HG03571 (cell line): ENCODE results near the gene BIRC5.
"Not testable (repeated sequence)": the region's sequence is repeated elsewhere in the genome, so short reads cannot be mapped to it uniquely, and the experiment has no call there.

Experiments used
- ATAC-seq: cut with Tn5 transposase; IDR thresholded peaks from one replicate; pipeline ENCODE4 v1.9.1; 2021; ENCODE audit not compliant: unreplicated experiment

BIRC5 gene

DNA sequence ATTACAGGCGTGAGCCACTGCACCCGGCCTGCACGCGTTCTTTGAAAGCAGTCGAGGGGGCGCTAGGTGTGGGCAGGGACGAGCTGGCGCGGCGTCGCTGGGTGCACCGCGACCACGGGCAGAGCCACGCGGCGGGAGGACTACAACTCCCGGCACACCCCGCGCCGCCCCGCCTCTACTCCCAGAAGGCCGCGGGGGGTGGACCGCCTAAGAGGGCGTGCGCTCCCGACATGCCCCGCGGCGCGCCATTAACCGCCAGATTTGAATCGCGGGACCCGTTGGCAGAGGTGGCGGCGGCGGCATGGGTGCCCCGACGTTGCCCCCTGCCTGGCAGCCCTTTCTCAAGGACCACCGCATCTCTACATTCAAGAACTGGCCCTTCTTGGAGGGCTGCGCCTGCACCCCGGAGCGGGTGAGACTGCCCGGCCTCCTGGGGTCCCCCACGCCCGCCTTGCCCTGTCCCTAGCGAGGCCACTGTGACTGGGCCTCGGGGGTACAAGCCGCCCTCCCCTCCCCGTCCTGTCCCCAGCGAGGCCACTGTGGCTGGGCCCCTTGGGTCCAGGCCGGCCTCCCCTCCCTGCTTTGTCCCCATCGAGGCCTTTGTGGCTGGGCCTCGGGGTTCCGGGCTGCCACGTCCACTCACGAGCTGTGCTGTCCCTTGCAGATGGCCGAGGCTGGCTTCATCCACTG, at the start of gene BIRC5:
Gene BIRC5 (plus strand): TSS at position 238 of the 690 bp plus-strand sequence. CDS start 64 bp downstream, at position 302.
- peak; percentile 82 for ATAC-seq

DNA sequence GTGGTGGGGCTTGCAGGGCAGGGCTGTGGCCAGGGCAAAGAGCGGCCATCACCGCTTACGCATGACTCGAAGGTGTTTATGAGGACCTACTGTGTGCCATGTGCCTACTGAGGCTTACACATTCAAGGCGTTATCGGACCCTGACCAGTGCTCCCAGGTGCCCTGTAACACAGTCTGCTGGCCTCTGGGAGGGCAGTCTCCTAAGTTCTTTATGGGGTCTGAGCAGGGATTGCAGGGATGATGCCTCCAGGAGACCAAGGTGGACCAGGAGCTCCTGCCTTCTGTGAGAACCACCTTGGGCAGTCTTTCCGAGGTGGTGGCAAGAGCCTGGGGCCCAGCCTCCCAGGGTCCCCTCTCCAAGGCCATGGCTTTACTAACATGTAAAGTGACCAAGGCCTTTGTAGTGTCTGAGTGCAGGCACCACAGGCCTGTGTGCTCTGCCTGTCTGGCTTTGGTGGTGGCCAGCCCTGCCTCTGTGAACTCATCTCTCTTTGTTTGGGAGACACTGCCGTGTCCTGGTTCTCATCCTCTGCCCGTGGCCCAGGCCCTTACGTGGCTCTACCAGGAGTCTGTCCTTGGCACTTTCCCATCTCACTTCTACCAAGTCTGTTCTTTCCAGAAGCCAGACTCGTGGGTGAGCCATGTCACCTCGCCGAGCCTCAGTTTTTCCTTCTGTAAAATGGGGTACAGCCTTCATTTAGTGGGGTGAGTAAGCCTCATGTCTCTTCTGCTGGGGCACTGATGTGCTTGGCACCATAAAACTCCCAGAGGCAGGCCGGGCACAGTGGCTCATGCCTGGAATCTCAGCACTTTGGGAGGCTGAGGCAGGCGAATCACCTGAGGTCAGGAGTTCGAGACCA, 49.1 kb upstream of the BIRC5 start:
- no peak for ATAC-seq

DNA sequence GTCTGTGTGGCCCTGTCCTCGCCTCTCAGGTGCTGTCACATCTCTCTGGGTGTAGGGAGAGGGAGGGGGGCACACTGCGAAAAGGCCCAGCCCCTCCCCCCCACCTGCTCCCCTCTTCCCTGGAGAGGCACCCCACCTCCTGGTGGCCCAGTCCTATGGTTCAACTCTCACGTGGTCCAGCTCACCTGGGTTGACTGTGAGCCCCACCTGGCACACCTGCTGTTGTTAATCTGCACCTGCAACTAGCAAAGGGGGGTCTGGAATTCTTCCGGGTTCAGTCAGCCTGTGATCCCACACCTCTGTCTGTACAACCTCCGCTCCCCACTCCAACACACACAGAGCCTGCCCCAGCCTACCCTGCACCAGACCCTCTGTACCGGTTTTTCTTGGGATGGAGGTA, 47.6 kb upstream of the BIRC5 start:
- no peak for ATAC-seq

DNA sequence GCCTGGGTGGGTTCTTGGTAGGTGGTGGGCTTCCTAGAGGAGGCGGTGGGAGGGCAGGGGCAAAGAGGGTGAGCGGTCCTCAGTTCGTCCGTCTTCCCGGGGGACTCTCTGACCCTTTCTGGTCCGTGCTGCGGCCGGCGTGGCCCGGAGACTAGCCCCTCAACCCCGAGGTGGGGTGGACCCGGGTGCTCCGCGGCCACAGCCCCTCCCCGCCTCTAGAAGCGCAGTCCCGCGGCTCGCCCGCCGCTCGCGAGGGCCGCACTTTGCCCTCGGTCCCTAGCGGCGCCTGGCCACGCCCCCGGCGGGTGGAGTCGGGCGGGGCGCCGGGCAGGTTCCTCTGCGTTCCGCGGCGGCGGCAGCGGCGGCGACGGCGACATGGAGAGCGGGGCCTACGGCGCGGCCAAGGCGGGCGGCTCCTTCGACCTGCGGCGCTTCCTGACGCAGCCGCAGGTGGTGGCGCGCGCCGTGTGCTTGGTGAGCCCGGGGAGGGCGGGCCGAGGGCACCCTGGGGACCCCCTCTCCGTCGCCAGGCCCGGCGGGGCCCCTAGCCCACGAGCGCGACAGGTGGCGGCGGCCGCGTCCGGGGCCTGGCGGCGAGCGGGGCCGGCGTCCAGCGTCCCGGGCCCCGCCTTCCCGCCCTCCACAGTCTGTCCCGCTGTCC, 45.7 kb upstream of the BIRC5 start, which contains the start of gene SYNGR2:
Gene SYNGR2 (plus strand): TSS at position 340 of the 661 bp plus-strand sequence. CDS start 36 bp downstream, at position 376.
- ATAC-seq = peak; percentile 50

DNA sequence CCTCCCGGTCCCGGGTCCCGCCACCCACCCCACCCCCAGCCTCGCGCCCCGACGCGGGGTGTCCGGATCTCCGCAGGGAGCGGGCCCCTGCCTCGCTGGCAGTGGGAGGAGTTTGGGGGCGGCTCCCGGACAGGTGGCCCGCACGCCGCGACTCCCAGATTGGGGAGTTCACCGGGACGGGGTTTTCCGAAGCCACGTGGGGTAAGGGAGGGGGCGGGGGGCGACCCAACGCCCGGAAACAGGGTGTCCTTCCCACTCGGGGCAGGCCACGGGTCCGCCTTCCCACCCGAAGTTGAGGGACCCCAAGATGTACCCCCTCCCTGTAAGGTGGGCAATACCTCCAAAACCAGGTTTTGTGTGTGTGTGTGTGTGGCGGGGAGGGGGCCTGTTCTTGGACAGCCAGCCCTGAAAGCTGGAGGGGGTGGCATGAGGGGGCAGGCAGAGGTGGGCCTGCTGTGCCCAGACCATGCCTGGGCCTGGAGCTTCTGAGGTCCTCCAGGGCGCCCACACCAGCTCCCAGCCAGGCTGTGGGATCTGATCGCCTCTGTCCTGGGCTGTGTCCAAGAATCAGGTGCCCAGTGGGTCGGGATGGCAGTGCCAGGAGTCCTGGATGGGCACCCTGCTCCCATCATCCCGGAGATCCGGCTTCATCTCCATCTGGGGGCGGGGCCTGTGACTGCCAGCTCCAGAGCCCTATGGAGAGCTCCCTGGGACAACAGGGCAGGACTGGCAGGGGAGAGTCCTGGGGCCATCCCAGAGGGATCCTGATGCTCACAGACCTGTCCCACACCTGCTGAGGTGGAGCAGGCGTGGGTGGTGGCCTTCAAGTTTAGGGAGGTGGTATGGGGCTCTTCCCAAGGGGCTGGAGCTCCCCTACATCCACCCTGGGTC, 44.9 kb upstream of the BIRC5 start:
- ATAC-seq = peak; percentile 8

DNA sequence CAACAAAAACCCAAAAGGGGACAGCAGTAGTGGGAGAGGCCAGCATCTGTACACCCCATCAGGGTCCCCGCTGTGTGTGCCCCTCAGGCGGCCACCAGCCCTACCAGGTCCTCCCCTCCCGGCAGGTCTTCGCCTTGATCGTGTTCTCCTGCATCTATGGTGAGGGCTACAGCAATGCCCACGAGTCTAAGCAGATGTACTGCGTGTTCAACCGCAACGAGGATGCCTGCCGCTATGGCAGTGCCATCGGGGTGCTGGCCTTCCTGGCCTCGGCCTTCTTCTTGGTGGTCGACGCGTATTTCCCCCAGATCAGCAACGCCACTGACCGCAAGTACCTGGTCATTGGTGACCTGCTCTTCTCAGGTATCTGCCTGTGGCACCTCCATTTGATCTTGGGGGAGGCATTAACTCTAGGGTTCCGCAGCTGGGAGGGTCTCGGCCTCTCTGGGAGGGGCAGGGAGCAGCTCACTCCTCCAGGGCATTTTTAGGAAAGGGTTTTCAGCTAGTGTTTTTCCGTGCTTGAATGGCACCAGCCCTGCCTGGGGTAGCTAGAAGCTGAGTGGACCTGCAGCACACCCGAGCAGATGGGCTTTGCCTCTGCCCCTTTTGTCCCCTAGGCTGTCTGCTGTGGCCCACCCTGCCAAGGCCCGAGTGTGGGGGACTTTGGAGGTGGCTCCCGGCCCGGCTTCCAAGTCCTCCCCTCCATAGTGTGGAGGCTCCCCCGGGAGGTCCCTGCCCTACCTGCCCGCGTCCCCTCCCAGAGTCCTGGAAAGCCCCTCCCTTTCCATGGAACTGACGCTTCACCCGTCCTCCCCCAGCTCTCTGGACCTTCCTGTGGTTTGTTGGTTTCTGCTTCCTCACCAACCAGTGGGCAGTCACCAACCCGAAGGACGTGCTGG, 43.1 kb upstream of the BIRC5 start:
- ATAC-seq = no peak

DNA sequence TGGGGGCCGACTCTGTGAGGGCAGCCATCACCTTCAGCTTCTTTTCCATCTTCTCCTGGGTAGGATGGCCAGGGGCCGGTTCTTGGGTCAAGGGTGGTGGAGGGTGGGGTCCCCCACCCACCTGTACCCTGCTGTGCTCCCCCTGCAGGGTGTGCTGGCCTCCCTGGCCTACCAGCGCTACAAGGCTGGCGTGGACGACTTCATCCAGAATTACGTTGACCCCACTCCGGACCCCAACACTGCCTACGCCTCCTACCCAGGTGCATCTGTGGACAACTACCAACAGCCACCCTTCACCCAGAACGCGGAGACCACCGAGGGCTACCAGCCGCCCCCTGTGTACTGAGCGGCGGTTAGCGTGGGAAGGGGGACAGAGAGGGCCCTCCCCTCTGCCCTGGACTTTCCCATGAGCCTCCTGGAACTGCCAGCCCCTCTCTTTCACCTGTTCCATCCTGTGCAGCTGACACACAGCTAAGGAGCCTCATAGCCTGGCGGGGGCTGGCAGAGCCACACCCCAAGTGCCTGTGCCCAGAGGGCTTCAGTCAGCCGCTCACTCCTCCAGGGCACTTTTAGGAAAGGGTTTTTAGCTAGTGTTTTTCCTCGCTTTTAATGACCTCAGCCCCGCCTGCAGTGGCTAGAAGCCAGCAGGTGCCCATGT, 42.3 kb upstream of the BIRC5 start:
- not testable (repeated sequence) for ATAC-seq

DNA sequence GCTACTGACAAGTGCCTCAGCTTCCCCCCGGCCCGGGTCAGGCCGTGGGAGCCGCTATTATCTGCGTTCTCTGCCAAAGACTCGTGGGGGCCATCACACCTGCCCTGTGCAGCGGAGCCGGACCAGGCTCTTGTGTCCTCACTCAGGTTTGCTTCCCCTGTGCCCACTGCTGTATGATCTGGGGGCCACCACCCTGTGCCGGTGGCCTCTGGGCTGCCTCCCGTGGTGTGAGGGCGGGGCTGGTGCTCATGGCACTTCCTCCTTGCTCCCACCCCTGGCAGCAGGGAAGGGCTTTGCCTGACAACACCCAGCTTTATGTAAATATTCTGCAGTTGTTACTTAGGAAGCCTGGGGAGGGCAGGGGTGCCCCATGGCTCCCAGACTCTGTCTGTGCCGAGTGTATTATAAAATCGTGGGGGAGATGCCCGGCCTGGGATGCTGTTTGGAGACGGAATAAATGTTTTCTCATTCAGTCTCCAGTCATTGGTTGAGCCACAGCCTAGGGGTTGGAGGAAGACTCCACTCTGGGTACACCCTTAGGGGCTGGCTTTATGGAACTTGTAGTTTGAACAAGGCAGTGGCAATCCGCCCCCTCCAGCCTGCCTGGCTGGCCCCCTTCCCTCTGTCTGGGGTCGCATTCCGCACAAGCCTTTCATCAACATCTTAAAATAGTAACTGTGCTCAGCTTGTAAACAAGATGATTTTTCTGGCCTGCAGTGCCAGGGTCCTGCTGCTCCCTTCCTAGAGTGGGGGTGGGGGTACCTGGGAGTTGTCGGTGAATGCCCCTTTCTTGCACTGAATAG, 41.6 kb upstream of the BIRC5 start:
- no peak for ATAC-seq

DNA sequence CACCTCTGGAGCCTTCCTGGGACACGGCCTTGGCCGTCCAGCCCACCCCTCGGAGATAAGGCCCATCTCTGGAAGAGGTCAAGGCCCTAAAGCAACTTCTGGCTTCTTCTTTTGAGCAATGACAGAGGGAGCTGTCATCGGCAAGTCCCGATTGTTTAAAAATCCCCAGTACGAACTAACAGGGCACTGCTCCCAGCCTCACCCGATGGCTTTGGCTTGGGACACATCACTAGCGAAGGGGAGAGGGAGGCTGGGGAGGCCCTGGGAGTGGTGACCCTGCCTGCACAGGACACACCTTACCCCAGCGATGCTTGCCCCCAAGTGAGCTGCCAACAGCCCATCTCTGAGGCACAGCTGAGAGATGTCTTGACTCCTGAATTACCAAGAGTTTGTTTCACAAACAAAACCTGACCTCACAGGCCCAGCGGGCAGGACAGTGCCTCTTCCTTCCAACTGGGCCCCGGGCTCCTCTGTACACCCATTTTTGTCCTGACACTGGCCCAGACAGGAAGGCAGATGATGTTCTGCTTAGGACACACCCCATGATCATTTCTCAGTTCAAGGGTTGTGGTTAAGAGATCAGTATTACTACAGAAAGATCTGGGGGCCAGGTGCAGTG, 40.8 kb upstream of the BIRC5 start:
- ATAC-seq = no peak

DNA sequence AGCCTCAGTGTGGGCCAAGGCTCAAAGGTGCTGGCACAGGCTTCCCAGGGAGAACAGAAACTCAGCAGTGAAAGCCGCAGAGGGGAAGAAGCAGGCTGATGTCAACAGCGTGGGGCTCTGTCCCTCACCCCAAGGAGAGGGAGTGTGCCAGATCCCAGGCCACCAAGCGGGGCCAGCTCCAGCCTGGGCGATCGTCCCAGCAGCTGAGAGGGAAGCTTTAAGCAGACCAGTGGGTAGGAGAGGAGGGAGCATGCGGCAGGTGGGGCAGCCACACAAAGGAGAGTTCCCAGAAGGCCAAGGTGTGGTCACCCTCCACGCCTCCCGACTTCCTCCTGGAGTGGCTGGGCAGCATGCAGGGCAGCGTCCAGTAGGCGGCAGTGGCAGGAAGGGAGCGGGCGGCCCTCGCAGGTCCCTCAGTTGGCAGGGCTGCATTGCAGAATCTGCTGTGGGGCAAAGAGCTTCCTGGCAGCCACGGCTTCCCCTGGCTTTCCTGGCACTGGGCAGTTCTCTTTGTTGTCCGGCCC, 39.6 kb upstream of the BIRC5 start:
- ATAC-seq = no peak

DNA sequence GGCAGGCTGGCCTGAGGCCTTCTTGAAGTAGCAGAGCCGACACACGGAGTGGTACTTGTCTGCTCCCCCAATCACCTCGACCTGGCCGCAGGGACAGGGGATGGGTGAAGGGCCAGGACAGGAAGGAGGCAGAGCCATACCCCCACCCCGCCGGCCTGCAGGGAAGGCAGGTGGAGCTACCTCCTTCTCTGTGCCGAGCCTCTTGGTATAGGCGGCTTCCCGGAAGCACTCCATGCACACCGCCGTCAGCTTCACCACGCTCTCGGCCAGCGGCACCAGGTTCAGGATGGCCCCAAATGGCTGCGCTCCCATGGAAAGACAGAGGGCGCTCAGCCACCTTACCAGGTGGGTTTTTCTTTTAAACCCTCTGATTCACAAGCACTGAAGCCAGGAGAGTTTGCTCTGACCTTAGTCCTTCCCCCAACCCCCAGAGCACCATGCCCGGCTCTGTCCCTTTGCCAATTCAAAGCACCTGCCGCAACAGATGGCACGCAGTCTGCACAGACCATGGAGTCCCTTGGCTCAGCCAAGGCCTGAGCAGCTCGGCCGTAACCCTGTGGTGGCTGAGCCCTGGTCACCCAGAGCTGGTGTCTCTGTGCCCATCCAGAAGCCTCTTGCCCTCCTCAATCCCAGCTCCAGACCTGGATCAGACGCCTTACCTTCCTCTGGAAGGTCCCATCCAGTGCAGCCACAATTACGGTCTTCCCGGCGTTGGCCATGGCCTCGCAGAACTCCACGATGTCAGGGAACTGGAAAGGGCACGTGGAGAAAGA, 39.0 kb upstream of the BIRC5 start:
- no peak for ATAC-seq

DNA sequence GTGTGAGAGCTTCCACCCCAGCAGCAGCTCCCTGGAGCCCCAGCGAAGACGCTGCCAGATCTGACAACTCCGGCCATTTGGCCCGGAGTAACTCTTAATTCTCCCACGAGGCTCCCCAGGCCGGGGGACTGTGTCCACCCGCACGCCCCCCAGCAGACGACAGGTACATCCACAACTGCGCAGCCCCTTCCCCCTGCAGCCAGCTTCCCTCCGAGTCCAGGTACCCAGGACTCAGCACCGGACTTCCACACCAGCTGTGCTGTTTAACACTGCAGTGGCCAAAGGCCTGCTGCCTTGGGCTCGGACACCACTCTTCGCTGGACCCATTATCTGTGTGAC, 38.4 kb upstream of the BIRC5 start:
- ATAC-seq = no peak

DNA sequence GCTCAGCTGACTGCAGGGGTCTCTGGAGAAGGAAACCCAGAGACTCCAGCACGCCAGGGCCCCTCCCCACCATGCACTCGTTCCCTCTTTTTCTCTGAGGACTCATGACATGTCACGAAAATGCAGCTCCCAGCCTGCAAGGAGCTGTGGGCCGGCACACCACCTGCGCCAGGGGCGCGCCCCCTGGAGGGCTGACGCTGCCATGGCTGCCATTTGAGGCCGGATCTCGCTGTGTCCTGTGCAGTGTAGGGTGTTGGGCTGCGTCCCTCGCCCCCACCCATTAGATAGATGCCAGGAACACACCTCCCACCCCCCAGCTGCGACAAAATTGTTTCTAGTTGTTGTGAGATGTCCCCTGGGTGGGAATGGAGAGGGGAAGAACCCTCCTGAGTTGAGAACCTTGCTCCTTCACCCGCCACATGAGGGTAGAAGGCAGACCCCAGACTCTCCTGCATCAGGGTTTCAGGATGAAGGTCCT, 37.5 kb upstream of the BIRC5 start:
- no peak for ATAC-seq

DNA sequence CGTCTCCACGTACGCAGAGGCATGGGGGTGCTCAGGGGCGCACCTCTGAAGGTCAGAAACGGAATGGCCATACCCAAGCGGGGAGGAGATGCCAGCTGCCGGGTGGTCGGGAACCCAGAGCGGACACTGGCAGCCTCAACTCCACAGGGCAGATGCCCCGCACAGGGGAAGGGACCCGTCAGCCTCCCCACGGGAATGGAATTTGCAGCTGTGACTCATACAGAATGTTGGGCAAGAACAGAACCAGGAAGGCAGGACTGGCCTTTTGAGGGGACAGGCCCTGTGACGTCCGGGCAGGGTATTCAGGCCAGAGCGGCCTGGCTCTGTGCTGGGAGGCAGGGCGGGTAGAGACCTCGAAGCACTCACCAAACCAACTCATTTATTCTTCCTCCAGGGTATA, 34.7 kb upstream of the BIRC5 start:
- ATAC-seq = no peak

DNA sequence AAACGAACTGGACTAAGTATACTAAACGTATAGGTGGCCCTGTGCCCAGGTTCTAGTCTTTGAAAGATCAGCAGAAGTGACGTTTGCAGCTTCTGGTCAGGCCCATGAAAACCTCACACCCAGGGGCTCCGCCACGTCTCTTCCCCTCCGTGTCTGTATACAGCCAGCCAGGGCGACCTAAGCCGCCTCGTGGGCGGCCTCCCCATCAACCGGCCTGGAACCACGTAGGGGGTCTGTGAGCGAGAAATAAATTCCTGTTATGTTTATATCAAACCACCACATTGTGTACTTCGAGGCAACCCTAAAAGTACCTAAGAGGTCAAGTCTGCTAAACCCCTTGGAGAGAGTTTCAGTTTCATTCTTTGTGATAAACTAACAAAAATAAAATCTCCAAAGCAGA, 34.0 kb upstream of the BIRC5 start:
- ATAC-seq = no peak

DNA sequence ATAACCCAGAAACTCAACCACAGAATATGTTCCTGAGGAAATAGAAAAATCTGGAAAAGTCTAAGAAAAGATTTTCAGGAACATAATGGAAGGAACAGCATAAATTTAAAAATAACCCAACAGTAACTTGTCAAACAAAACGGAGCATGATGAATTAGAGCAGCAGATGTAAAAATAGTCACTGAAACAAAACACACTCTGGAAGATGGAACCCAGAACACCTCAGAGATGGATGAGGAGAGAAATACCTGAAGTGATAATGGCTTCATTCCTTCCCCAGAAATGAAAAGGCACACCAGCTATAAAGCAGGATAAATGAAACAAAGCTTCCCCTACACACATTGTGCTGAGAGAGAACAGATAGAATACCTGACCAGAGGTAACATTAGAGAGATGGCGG, 33.5 kb upstream of the BIRC5 start:
- no peak for ATAC-seq

DNA sequence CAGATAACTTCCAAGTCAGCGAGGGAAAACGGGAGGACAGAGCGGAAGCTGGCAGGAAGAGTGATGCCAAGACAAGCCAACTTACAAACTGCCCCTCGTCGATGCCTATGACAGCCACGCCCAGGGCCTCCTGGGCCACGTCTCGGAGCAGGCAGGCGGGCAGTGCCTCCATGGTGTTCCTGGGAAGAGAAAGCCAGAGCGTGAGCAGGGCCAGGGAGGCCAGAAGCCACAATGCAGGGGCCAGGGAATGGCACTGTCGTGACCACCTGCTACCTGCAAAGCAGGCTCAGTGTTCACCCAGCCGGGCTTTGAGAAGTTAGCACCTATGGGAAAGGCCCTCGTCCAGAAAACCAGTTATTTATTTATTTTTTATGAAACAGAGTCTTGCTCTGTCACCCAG, 31.5 kb upstream of the BIRC5 start:
- ATAC-seq = no peak
